AG20443 (cell line): ENCODE results near the gene S100A4.

Experiments
- DNase-seq: peaks from one replicate; pipeline ENCODE4 v3.0.0; 2012; ENCODE audit warnings: low spot score, mixed read lengths

The S100A4 gene

DNA sequence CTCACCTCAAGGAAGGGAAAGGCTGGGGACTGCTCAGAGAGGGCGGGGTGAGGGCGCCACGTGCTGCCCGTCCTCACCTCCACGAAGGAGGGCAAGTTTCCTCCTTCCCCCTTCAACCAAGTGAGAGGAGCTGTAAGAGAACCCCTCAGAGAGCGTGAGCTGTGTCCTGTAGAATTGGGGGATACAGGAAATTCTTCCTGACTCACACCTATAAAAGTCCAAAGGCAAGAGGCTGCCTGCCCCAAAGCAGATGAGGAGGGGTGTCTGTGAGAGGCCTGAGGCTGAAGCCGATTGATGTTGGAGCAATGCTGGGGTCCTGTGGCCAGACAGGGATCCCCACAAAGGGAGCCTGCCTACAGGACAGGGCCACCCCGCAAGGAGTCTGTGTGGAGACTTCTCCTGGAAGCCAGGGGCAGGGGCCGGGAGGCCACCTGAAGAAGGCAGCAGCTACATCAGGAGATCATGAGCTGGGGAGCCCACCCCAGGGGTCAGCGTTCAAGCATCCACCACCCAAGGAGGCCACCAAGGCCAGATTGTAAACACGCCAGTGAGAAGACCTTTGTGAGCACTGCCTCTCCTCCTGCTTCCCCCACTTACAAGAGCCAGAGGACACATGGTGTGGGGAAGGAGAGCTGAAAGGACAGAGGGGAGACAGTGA lies 37.6 kb downstream of the S100A4 start:
- no peak for DNase-seq

DNA sequence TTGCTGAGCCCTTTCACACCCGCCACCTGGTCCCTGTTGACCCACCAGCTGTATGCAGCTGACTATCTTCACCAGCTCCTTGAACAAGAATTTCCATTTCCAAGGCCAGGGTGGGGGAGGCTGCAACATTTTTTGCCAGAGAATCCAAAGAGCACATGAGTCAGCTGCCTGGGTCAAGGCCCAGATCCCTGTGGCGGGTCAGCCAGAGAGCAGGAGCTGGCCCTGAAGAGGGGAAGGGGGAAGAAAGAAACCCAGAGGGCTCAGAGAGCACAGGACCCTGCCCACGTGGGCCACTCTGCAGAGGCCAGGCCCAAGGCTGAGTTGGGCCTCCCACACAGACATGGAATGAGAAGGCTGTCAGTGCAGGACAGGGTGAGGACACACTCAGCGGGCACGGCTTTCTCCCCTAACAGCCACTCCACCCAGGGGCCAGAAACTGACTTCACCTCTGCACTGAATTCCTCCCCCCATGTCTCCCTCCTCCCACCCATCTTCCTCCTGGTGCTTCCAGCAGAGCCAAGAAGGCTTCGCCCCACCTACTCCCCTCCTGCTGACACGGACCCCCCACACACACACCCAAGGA lies 38.7 kb downstream of the S100A4 start:
- peak; percentile 92 for DNase-seq

DNA sequence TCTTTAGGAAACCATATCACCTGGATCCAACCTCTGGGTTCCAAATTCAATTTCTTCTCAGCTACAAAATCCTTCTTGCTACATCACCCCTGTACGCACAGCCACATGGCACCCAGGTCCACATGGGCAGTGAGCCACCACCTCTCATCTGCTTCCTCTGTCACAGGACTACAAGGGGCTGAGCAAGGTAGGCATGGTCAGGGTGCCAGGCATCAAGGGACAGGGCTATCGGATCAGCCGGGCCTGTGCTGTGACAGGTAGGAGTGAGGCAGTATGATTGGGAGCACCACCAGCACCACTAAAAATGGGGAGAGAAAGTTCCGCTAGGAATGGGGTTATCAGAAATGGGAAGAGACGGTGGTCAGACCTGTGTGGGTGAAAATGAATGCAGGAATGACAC lies 39.2 kb downstream of the S100A4 start:
- DNase-seq = no peak

DNA sequence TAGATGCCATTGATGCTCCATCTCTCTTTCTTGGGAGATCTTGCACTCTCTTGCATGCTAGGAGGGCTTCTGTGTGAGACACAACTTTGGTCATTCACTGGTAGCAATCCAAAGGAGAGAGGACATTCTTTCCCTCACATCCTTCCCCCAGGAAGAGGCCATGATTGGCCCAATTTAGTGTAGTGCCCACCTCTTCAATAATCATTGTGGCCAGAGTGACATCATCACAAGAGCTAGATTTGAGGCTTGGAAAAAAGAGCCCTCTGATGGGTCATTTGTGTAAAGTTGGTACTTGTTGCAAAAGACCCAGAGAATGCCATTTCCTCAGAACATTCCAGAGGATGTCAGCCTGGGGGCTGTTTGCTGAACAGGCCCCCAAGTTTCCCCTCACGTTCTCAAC lies 40.0 kb downstream of the S100A4 start:
- no peak for DNase-seq

DNA sequence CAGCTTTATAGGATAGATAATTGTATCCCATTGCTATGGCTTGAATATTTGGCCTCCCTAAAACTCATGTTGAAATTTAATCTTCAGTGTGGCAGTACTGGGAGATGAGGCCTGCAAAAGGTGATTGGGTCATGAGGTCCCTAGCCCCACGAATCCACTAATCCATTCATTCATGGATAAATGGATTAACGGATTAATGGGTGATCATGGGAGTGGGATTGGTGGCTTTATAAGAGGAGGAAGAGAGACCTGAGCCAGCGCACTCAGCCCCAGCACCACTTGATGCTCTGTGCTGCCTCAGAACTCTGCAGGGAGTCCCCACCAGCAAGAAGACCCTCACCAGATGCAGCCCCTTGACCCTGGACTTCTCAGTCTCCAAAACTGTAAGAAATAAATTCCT lies 41.8 kb downstream of the S100A4 start:
- DNase-seq = no peak

DNA sequence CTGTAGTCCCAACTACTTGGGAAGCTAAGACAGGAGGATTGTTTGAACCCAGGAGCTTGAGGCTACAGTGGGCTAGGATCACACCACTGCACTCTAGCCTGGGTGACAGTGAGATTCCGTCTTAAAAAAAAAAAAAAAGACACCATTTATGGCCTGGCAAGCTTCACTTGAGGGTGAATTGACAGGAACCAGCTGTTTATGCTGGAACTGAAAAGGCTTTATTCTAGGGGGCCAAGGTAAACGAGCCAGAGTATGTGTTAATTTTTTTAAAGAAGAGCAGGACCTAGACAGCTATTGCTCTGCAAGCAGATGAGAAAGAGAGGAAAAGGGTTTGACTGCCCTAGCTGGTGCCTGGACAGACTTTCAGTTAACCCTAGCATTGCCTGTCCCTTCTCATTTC lies 46.9 kb downstream of the S100A4 start:
- no peak for DNase-seq

DNA sequence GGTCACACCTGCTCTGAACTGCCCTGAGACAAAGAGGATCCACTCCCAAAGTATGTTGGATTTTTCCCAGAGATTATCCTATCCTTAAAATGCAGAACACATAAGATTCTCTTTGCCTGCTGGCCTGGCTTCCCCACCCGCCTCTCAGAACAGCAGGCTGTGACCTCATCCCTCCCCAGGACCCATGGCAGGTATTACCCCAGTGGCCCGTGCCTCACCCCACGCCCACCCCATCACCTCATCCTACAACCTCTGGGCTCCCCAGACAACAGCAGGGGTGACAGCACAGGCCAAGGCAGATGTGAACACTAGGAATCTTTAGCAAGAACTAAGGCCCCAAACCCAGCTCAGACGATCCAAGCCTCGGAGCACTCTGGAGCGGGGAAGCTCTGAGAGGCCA lies 50.1 kb downstream of the S100A4 start:
- DNase-seq = no peak

DNA sequence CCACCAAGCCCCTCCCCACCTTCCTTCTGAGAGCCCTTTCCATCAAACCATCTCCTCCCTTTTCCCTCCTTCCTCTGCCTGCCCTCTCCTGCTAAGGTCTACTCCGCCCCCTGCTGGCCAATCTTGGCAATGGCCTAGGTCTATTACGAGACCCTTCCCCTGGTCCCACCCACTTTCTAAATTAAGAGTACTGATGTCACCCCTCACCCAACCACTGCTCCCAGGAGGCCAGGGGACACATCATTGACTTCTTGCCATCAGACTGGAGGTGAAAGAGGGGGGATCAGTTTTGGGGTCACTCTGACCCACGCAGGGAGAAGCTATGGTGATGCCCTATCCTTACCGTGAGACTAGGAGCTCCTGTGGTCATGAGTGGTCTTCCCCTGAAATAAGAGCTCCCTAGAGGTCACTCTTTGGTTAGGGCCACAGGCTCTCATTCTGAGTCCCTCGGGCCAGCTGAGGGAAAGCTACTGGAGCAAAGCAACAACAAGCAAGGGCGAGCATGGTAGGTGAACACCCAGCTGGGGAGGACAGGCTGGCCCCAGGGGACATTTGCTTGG lies 50.5 kb downstream of the S100A4 start:
- peak; percentile 70 for DNase-seq
